Neutrophil (primary cell): ENCODE results near the gene MYO1D.

Source experiments
- H3K27ac ChIP-seq: fragments of 200-600 bp; sonication (generic); 2 replicates; pipeline ENCODE4 v1.5.1; 2016; ENCODE audit warnings: mild to moderate bottlenecking, moderate library complexity
- H3K27me3 ChIP-seq: fragments of 200-600 bp; sonication (generic); 2 replicates; pipeline ENCODE4 v1.6.0; 2016; ENCODE audit warnings: mild to moderate bottlenecking
- H3K36me3 ChIP-seq: fragments of 200-600 bp; sonication (generic); 2 replicates; pipeline ENCODE4 v1.5.1; 2017
- H3K4me1 ChIP-seq, 2 experiments: fragments of 200-600 bp in 1 of 2; sonication (generic) in 1 of 2; 1 replicate in 1 of 2; 2 replicates in 1 of 2; pipeline versions ENCODE4 v1.5.1 to v1.6.1; 2013 to 2016; ENCODE audit warnings: low read depth in 1 of 2, low read length in 1 of 2, mild to moderate bottlenecking in 1 of 2, moderate library complexity in 1 of 2; ENCODE audit not compliant: control insufficient read depth in 1 of 2, insufficient read depth in 1 of 2
- H3K4me3 ChIP-seq, 2 experiments: fragments of 200-600 bp in 1 of 2; sonication (generic) in 1 of 2; 1 replicate in 1 of 2; 2 replicates in 1 of 2; pipeline ENCODE4 v1.5.1; 2013 to 2016; ENCODE audit warnings: low read depth in 1 of 2, low read length in 1 of 2, mild to moderate bottlenecking in 1 of 2, moderate library complexity in 1 of 2
- H3K9me3 ChIP-seq: fragments of 200-600 bp; sonication (generic); 2 replicates; pipeline ENCODE4 v1.5.1; 2016
- CTCF ChIP-seq: fragments of 200-600 bp; sonication (generic); IDR thresholded peaks from 2 replicates; pipeline ENCODE4 v1.5.1; 2016; ENCODE audit warnings: antibody characterized with exemption

The MYO1D gene

GRCh38 chr17:32854207-32854606 is 22.7 kb downstream of the MYO1D start:
- Histone ChIP-seq H3K27me3 (peaks cover 9% of the 10 kb centered on the region), H3K4me3 (no peak overlapping the region), H3K36me3 (no peaks in the 10 kb centered on the region), H3K4me1 (no peaks in the 10 kb centered on the region), H3K27ac (no peak overlapping the region), H3K9me3 (no peaks in the 10 kb centered on the region)
- no peak for TF ChIP-seq CTCF

DNA sequence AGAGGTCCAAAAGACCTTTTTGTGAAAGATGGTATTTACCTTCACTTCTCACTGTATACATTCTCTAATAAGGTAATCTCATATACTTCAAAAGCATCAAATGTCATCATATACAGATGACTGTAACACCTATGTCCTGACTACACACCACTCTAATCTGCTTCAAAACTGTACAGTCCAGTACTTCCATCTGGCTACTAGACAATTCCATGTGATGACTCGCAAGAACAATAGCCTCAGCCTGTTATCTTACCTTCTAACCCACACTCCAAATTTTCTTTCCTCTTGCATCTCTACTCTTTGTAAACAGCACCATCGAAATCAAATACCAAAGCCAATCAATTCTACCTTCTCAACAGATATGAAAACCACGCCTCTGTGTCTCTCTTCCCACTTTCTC is 24.1 kb downstream of the MYO1D start:
- no peaks in the 10 kb centered on the region for H3K4me1 ChIP-seq
- H3K27ac ChIP-seq: no peak overlapping the region
- H3K27me3 ChIP-seq: peaks cover 9% of the 10 kb centered on the region
- H3K36me3 ChIP-seq: no peaks in the 10 kb centered on the region
- H3K9me3 ChIP-seq: no peaks in the 10 kb centered on the region
- TF ChIP-seq CTCF: no peak
- no peak overlapping the region for H3K4me3 ChIP-seq

- TF ChIP-seq CTCF: no peak
- Histone ChIP-seq H3K27me3 (peaks cover 14% of the 10 kb centered on the region), H3K36me3 (no peaks in the 10 kb centered on the region), H3K27ac (no peak overlapping the region), H3K9me3 (no peaks in the 10 kb centered on the region), H3K4me1 (no peaks in the 10 kb centered on the region), H3K4me3 (no peak overlapping the region)
Measured at GRCh38 chr17:32849879-32850278, 27.0 kb downstream of the MYO1D start.

GRCh38 chr17:32847977-32848376 is 28.9 kb downstream of the MYO1D start:
- Histone ChIP-seq H3K4me3 (no peak overlapping the region), H3K36me3 (no peaks in the 10 kb centered on the region), H3K9me3 (no peaks in the 10 kb centered on the region), H3K4me1 (no peaks in the 10 kb centered on the region), H3K27me3 (peaks cover 10% of the 10 kb centered on the region), H3K27ac (no peak overlapping the region)
- TF ChIP-seq CTCF: no peak

DNA sequence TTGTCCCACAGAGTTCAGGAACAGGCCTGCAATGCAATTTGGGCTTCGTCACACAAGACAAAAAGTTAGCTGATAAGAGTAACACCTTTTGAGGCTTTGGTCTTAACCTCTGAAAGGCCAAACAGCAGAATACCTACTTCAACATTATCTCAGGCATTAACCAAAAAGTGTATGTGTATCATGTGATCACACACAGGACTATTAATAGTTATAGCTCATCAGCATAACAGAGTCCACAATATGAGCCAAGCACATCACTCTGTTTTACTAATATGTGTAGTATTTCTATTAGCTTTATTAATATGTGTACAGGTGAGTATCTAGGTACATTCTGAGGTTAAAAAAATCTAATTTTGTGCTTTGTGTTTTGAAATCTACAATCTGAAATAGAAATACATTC is 30.8 kb downstream of the MYO1D start:
- Histone ChIP-seq H3K4me1 (no peaks in the 10 kb centered on the region), H3K27ac (no peak overlapping the region)
- TF ChIP-seq CTCF: no peak

GRCh38 chr17:32840241-32840640 is 36.7 kb downstream of the MYO1D start:
- no peaks in the 10 kb centered on the region for H3K27me3 ChIP-seq
- H3K4me3 ChIP-seq: no peak overlapping the region
- no peaks in the 10 kb centered on the region for H3K9me3 ChIP-seq
- H3K36me3 ChIP-seq: no peaks in the 10 kb centered on the region
- no peak overlapping the region for H3K27ac ChIP-seq
- TF ChIP-seq CTCF: no peak
- H3K4me1 ChIP-seq: no peaks in the 10 kb centered on the region

More for the DNA sequence above, 30.8 kb downstream of the MYO1D start:
- H3K9me3 ChIP-seq: no peaks in the 10 kb centered on the region
- peaks cover 10% of the 10 kb centered on the region for H3K27me3 ChIP-seq
- H3K4me3 ChIP-seq: no peak overlapping the region
- no peaks in the 10 kb centered on the region for H3K36me3 ChIP-seq
